ENCODE data around the gene JMJD8. TPM values are rescaled to one million over a fixed set of nuclear protein-coding genes. Genes with fewer than 3 reads are reported as not detected.

Gene JMJD8
- total RNA-seq, 2 donors from 2014 or later: 48.8 to 55.6 TPM

GRCh38 chr16:669666-670065 is 14.5 kb downstream of the JMJD8 start:
- no peak overlapping the region for H3K4me3 ChIP-seq (ENCODE audit: low read length)
- H3K27me3 Mint-ChIP-seq (ENCODE audit: insufficient read depth): no peaks in the 10 kb centered on the region
- peaks cover 40% of the 10 kb centered on the region for H3K36me3 ChIP-seq (ENCODE audit: control insufficient read depth, insufficient read depth, low read length)
- TF ChIP-seq CTCF (conservative IDR thresholded peaks at IDR 0.05): no peak
- H3K9ac ChIP-seq (ENCODE audit: extremely low read depth, low read length, poor library complexity, severe bottlenecking): no peak overlapping the region
- 96 to 100% methylated on average over 4 to 13 of the region's 13 CpGs for WGBS, 2 experiments (ENCODE audit: insufficient coverage in 1 of 2, insufficient read length in 1 of 2)
- H3K27me3 ChIP-seq (ENCODE audit: control insufficient read depth, insufficient read depth, low read length, poor library complexity, severe bottlenecking): no peaks in the 10 kb centered on the region
- H3K36me3 Mint-ChIP-seq (ENCODE audit: low read depth): peaks cover 18% of the 10 kb centered on the region
- peak overlapping the region; percentile 70 for H3K4me3 Mint-ChIP-seq
- H3K9me3 ChIP-seq (ENCODE audit: control insufficient read depth, low read length): no peaks in the 10 kb centered on the region
- H3K4me1 Mint-ChIP-seq: peaks cover 3% of the 10 kb centered on the region
- no peaks in the 10 kb centered on the region for H3K9me3 Mint-ChIP-seq
- H3K4me1 ChIP-seq (ENCODE audit: control insufficient read depth, insufficient read depth, low read length): peaks cover 4% of the 10 kb centered on the region
- H3K27ac Mint-ChIP-seq: no peak overlapping the region
- H3K27ac ChIP-seq (ENCODE audit: low read depth, low read length): no peak overlapping the region
- no peak for DNase-seq

- Histone ChIP-seq H3K4me3 (ENCODE audit: low read length) (peak overlapping the region; percentile 88), H3K27ac (ENCODE audit: low read depth, low read length) (peak overlapping the region; percentile 7), H3K36me3 (ENCODE audit: control insufficient read depth, insufficient read depth, low read length) (peaks cover 33% of the 10 kb centered on the region), H3K9ac (ENCODE audit: extremely low read depth, low read length, poor library complexity, severe bottlenecking) (peak overlapping the region; percentile 76), H3K27me3 (ENCODE audit: control insufficient read depth, insufficient read depth, low read length, poor library complexity, severe bottlenecking) (no peaks in the 10 kb centered on the region), H3K9me3 (ENCODE audit: control insufficient read depth, low read length) (no peaks in the 10 kb centered on the region), H3K4me1 (ENCODE audit: control insufficient read depth, insufficient read depth, low read length) (peaks cover 4% of the 10 kb centered on the region)
- peak overlapping the region; percentile 70 for H3K4me3 Mint-ChIP-seq
- WGBS, 2 experiments (ENCODE audit: insufficient coverage in 1 of 2, insufficient read length in 1 of 2): 3 to 18% methylated on average over 13 to 50 of the region's 50 CpGs
- TF ChIP-seq CTCF (conservative IDR thresholded peaks at IDR 0.05): no peak
- no peaks in the 10 kb centered on the region for H3K9me3 Mint-ChIP-seq
- H3K4me1 Mint-ChIP-seq: peaks cover 3% of the 10 kb centered on the region
- H3K36me3 Mint-ChIP-seq (ENCODE audit: low read depth): peaks cover 19% of the 10 kb centered on the region
- no peak overlapping the region for H3K27ac Mint-ChIP-seq
- DNase-seq: no peak
- no peaks in the 10 kb centered on the region for H3K27me3 Mint-ChIP-seq (ENCODE audit: insufficient read depth)
Observed at GRCh38 chr16:668519-669171, 15.5 kb downstream of the JMJD8 start.

- TF ChIP-seq CTCF (conservative IDR thresholded peaks at IDR 0.05): peak; percentile 91
- Mint-ChIP-seq H3K9me3 (no peaks in the 10 kb centered on the region), H3K27ac (peak within 1 kb of the TSS; percentile 74), H3K27me3 (ENCODE audit: insufficient read depth) (no peaks in the 10 kb centered on the region), H3K4me3 (peak within 1 kb of the TSS; percentile 70), H3K4me1 (peaks cover 3% of the 10 kb centered on the region), H3K36me3 (ENCODE audit: low read depth) (peaks cover 20% of the 10 kb centered on the region)
- peak; percentile 96 for DNase-seq
- Histone ChIP-seq H3K27me3 (ENCODE audit: control insufficient read depth, insufficient read depth, low read length, poor library complexity, severe bottlenecking) (no peaks in the 10 kb centered on the region), H3K9ac (ENCODE audit: extremely low read depth, low read length, poor library complexity, severe bottlenecking) (peak within 1 kb of the TSS; percentile 76), H3K4me1 (ENCODE audit: control insufficient read depth, insufficient read depth, low read length) (peaks cover 4% of the 10 kb centered on the region), H3K36me3 (ENCODE audit: control insufficient read depth, insufficient read depth, low read length) (peaks cover 31% of the 10 kb centered on the region), H3K27ac (ENCODE audit: low read depth, low read length) (peak within 1 kb of the TSS; percentile 7), H3K4me3 (ENCODE audit: low read length) (peak within 1 kb of the TSS; percentile 88), H3K9me3 (ENCODE audit: control insufficient read depth, low read length) (no peaks in the 10 kb centered on the region)
- WGBS, 2 experiments (ENCODE audit: insufficient coverage in 1 of 2, insufficient read length in 1 of 2): 1 to 2% methylated on average over 29 to 78 of the region's 78 CpGs
Observed at GRCh38 chr16:667780-668518, 16.2 kb downstream of the JMJD8 start, which contains the start of gene RHOT2. Gene RHOT2, plus strand, starts transcription at chr16:668132. Its CDS starts 68 bp downstream, at chr16:668200.
